Activated T-cell treated with anti-CD3 and anti-CD28 coated beads, Interleukin-2, amount 50 U/mL, for 4 hours (primary cell): ENCODE results near the gene IGFBP6. TPM values are rescaled to one million over a fixed set of nuclear protein-coding genes. Genes with fewer than 3 reads are reported as not detected.

Experiments
- ATAC-seq, 2 donors: fragments of 200-7000 bp; cut with Tn5 transposase; one replicate each; pipeline ENCODE4 v1.10.0; 2021
- DNase-seq: peaks from one replicate; pipeline ENCODE4 v3.0.0-alpha.2; 2020
- H3K27me3 Mint-ChIP-seq: one replicate; pipeline ENCODE4 v1.8.0; 2021; ENCODE audit warnings: low read depth, mixed read lengths
- H3K36me3 Mint-ChIP-seq: one replicate; pipeline ENCODE4 v1.8.0; 2022; ENCODE audit warnings: mixed read lengths; ENCODE audit not compliant: insufficient read depth
- H3K4me1 Mint-ChIP-seq: one replicate; pipeline ENCODE4 v1.8.0; 2021; ENCODE audit warnings: low read depth, mixed read lengths
- H3K4me3 Mint-ChIP-seq: one replicate; pipeline ENCODE4 v1.8.0; 2021; ENCODE audit warnings: mild to moderate bottlenecking, moderate library complexity, mixed read lengths
- H3K9me3 Mint-ChIP-seq: one replicate; pipeline ENCODE4 v1.8.0; 2021; ENCODE audit warnings: mixed read lengths
- total RNA-seq, 3 donors: library from RNA; stranded (reverse); gene quantifications; one replicate each; pipeline ENCODE4 v1.2.1, GENCODE V29; 2021

IGFBP6 gene
- total RNA-seq, 3 donors from 2014 or later, result 0.29 to 0.43 (median 0.38) TPM

DNA sequence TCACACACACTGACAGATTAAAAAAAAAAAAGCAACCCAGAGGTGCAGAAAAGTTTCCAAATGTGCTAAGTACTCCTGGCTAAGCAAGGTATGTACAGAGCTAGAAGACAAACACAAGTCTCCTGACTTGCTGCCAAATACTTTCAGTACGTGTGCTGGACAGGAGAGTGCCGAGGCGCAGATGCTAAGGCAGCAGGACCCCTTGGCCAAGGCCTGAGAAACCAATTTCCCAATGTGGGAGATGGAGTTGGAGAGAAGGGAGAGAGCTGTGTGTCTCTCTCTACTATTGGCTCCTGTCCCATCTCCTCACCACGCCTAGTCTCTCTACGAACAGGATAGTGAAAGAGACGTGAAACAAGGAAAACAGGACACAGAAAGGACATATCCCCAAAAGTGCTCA is 23.6 kb upstream of the IGFBP6 start:
- peaks cover 36% of the 10 kb centered on the region for H3K4me1 Mint-ChIP-seq
- peaks cover 38% of the 10 kb centered on the region for H3K36me3 Mint-ChIP-seq
- no peaks in the 10 kb centered on the region for H3K9me3 Mint-ChIP-seq
- no peak for ATAC-seq
- no peaks in the 10 kb centered on the region for H3K27me3 Mint-ChIP-seq
- no peak for DNase-seq
- no peak overlapping the region for H3K4me3 Mint-ChIP-seq

DNA sequence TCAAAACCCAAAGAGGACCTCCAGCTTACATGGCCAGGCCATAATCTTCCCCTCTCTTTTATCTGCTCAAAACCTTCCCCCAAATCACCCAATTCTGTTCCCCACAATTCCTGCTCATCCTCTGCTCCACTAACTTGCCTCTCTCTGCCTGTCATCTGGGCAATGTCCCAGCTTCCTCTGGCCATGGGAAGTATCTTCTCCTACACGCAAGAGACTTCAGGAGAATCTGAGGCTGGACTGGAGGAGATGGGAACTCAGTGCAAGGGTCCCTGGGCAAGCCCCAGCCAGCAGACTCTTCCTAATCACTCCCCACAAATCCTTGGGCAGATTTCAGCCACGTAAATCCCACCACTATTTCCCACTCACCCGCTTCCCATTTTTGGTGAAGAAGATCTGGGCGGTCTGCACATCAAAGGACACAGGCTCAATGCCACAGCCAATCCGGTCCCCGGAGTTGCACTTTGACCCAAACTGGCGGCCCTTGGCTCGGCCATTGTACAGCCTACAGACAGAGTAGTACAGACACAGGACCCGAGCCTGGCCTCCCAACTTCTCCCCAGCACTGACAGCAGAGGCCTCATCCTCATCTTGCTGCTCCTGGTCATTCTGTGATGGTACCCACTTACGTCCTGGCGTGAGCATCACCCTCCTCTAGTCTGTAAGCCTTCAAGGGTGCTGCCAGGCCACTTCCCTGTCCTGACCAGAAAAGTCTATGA is 23.0 kb upstream of the IGFBP6 start:
- no peak overlapping the region for H3K4me3 Mint-ChIP-seq

DNA sequence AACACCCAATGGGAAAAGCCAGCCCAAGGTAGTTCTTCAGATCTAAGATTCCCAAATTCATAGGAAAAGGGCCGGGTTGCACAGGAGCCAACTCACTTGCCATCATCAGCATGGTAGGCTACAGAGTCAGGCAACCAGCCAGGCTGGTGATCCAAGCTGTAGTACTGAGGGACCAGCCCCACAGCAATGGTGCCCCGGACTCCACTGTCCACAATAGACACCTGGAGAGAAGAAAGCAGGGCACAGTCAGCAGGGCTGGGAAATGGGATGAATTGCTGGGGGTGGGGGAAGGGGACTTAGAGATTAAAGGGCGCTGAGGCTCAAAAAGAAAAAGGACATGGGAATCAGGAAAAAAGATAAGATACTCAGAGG is 22.5 kb upstream of the IGFBP6 start:
- H3K36me3 Mint-ChIP-seq, result peaks cover 38% of the 10 kb centered on the region
- no peaks in the 10 kb centered on the region for H3K9me3 Mint-ChIP-seq
- no peak for DNase-seq
- H3K4me3 Mint-ChIP-seq, result no peak overlapping the region
- H3K27me3 Mint-ChIP-seq, result no peaks in the 10 kb centered on the region
- H3K4me1 Mint-ChIP-seq, result peaks cover 43% of the 10 kb centered on the region
- ATAC-seq, result no peak

More for the DNA sequence above, 23.0 kb upstream of the IGFBP6 start:
- DNase-seq (no peak), ATAC-seq (no peak)
- H3K27me3 Mint-ChIP-seq, result no peaks in the 10 kb centered on the region
- H3K36me3 Mint-ChIP-seq, result peaks cover 38% of the 10 kb centered on the region
- no peaks in the 10 kb centered on the region for H3K9me3 Mint-ChIP-seq
- peaks cover 39% of the 10 kb centered on the region for H3K4me1 Mint-ChIP-seq

DNA sequence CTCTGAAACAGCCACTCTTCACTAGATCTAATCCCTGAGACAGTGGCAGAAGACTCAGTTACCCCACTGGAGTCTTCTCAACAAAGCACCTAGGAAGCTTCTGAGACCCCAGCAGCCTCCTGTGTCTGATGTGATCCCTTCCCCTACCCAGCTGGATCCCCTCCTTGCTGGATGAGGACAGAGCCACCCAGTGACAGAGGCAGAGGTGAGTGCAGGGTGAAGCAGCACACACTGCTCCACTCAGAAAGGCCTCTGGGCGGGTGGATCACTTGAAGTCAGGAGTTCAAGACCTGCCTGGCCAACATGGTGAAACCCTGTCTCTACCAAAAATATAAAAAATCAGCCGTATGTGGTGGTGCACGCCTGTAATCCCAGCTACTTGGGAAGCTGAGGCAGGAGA is 21.0 kb upstream of the IGFBP6 start:
- Mint-ChIP-seq H3K4me3 (peak overlapping the region; percentile 41), H3K36me3 (peaks cover 34% of the 10 kb centered on the region), H3K4me1 (peaks cover 51% of the 10 kb centered on the region), H3K9me3 (no peaks in the 10 kb centered on the region), H3K27me3 (no peaks in the 10 kb centered on the region)
- ATAC-seq, result no peak
- no peak for DNase-seq

DNA sequence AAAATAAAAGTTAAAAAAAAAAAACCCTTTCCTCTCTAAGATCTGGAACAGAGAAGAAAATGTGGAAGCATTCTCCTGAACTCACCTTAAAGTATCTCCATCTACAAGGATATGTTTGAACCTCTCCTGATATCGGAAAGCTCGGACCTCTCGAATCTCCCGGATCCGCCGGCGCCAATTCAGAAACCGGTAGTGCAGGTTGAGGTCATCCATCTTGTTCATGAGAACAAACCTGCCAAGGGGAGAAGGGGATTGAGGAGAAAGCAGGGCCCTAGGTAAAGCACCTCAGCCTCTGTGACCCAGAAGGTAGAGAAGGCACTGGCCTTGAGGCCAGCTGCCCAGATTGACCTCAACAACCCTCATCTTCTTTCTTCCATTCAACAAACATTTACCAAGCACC is 20.4 kb upstream of the IGFBP6 start:
- DNase-seq, result no peak
- H3K36me3 Mint-ChIP-seq, result peaks cover 30% of the 10 kb centered on the region
- no peaks in the 10 kb centered on the region for H3K27me3 Mint-ChIP-seq
- H3K9me3 Mint-ChIP-seq, result no peaks in the 10 kb centered on the region
- peaks cover 50% of the 10 kb centered on the region for H3K4me1 Mint-ChIP-seq
- peak overlapping the region; percentile 89 for H3K4me3 Mint-ChIP-seq
- ATAC-seq, result no peak

DNA sequence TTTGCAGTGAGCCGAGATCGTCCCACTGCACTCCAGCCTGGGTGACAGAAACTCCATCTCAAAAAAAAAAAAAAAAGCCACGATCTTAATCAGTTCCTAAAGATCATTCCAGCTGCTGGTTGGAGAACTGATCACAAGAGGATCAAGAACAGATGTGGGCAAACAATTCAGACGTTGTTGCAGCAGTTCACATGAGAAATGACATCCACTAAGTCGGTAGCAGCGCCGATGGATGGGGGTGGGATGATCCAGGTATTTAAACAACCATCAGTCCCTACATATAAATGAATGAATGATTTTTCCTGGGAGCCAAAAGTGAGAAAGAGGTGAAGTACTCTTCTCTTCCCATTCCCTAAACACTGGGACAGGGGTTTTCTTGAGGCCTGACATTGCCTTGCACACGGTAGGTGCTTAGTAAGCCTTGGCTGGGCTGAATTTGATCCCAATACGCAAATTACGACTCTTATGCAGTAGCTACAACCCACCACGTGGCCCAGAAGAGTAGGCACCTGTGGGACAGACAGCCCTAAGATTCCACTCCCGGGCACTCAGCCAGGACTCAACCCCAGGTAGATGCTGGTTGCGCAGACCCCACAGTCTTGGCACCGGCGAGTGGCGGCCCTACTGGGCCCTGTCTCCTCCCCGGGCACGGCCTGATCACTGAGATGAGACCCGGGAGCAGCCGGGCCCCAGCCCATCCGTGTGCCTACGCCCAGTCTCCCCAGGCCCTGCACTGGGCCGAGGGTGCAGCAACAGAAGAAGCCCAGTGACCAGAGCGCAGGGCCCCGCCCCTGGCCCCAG is 18.8 kb upstream of the IGFBP6 start:
- peaks cover 26% of the 10 kb centered on the region for H3K36me3 Mint-ChIP-seq
- H3K4me1 Mint-ChIP-seq, result peaks cover 50% of the 10 kb centered on the region

DNA sequence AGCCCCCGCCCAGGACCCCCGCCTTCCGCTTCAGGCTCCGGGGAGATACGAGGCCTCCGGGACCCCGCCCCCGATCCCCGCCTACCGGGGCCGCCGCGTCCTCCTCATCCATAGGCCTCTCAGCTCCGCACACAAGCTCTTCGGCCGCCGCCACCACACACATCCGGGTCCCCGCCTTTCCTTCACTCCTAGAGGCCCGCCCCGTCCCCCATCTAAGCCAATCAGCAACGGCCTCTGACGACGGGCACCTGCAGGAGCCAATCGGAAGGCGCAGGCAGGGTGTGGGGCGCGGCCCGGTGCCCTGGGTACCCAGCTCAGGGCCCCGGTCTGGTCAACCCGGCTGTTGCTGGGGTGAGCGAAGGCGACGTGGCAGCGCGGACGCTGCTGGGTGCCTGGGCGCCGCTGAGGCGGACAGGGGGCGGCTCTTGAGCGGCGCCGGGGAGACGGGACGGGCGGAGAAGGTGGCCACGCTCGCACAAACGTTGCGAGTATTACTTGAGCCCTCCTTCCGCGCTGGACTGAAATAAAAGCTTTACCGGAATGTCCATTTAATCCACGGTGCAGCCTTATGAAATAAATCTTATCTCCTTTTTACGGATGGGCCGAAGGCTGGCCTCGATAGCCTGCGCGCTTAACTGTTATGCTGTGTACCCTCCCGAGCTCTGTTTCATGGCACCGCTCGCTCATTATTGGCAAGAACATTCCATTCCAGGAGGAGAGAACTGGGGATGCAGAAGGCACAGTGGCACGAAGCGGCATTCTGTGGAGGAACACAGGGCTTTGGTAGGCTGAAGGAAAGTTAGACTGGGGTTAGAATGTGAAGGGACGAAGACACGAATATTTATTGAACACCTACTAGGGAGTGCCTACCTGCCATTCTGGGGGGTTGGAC is 18.0 kb upstream of the IGFBP6 start, which contains the start of gene SPRYD3:
Gene SPRYD3, minus strand, starts transcription at position 165 of the 892 bp plus-strand sequence. Its CDS starts 57 bp downstream, at position 108.
- DNase-seq (peak; percentile 94), ATAC-seq (peak; percentile 96 to 98)
- no peaks in the 10 kb centered on the region for H3K27me3 Mint-ChIP-seq
- no peaks in the 10 kb centered on the region for H3K9me3 Mint-ChIP-seq
- H3K4me1 Mint-ChIP-seq, result peaks cover 46% of the 10 kb centered on the region
- peaks cover 20% of the 10 kb centered on the region for H3K36me3 Mint-ChIP-seq
- H3K4me3 Mint-ChIP-seq, result peak within 1 kb of the TSS; percentile 89

More for the DNA sequence above, 18.8 kb upstream of the IGFBP6 start:
- H3K27me3 Mint-ChIP-seq, result no peaks in the 10 kb centered on the region
- peak overlapping the region; percentile 89 for H3K4me3 Mint-ChIP-seq
- peak; percentile 39 for DNase-seq
- peak; percentile 23 to 26 for ATAC-seq
- H3K9me3 Mint-ChIP-seq, result no peaks in the 10 kb centered on the region

DNA sequence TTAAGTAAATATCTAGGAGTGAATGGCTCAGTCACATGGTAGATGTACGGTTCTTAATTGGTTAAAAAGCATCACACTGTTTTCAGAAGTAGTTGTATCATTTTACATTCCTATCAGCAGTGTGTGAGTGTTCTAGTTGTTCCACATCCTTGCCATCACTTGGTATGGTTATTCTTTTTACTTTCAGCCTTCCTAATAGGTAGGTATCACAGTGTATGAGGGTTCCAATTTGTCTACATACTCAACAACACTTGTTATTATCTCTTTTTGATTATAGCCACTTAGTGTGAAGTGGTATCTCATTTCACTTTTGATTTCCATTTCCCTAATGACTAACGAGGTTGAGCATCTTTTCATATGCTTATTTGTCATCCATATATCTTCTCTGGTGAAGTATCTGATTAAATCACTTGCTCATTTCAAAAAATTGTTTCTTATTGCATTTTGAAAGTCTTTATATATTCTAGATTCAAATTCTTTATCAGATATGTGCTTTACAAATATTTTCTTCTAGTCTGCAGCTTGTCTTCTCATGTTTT is 14.8 kb upstream of the IGFBP6 start:
- H3K4me3 Mint-ChIP-seq, result no peak overlapping the region

DNA sequence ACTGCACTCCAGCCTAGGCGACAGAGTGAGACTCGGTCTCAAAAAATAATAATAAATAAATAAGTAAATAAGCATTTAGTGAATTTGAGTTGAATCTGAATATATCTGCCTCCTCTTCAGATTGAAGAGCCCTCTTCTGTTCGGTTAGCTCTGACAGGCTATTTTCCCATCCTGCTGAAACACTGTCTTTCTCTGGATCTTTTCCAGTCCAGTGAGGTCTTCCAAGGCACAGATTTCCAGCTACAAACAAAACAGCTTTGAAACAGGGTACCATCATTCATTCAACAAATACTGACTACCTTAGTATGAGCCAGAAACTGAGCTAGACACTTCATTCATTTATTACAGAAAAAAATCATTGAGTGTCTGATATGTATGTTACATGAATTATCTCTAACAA is 11.1 kb upstream of the IGFBP6 start:
- no peak for ATAC-seq
- Mint-ChIP-seq H3K4me3 (no peak overlapping the region), H3K4me1 (peaks cover 4% of the 10 kb centered on the region), H3K27me3 (peaks cover 8% of the 10 kb centered on the region), H3K36me3 (no peaks in the 10 kb centered on the region), H3K9me3 (no peaks in the 10 kb centered on the region)
- no peak for DNase-seq

More for the DNA sequence above, 14.8 kb upstream of the IGFBP6 start:
- Mint-ChIP-seq H3K4me1 (peaks cover 28% of the 10 kb centered on the region), H3K36me3 (no peaks in the 10 kb centered on the region), H3K27me3 (peaks cover 5% of the 10 kb centered on the region), H3K9me3 (no peaks in the 10 kb centered on the region)
- DNase-seq (no peak), ATAC-seq (peak; percentile 2 to 5)

DNA sequence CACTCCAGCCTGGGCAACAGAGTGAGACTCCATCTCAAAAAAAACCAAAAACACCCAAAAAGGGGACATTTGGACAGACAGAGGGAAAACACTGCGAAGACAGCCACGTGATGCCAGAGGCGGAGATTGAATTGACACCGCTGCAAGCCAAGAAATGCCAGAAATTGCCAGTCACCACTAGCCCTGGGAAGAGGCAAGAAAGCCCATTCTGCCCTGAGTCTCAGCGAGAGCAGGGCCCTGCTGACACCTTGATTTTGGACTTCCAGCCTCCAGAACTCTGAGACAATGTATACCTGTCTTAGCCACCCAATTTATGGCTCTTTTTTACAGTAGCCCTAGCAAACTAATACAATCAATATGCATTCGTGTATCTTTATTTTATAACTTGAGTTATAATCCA is 7.4 kb upstream of the IGFBP6 start:
- DNase-seq, result no peak
- no peak for ATAC-seq
- peaks cover 8% of the 10 kb centered on the region for H3K27me3 Mint-ChIP-seq
- no peaks in the 10 kb centered on the region for H3K36me3 Mint-ChIP-seq
- H3K9me3 Mint-ChIP-seq, result no peaks in the 10 kb centered on the region
- no peak overlapping the region for H3K4me3 Mint-ChIP-seq
- H3K4me1 Mint-ChIP-seq, result no peaks in the 10 kb centered on the region

DNA sequence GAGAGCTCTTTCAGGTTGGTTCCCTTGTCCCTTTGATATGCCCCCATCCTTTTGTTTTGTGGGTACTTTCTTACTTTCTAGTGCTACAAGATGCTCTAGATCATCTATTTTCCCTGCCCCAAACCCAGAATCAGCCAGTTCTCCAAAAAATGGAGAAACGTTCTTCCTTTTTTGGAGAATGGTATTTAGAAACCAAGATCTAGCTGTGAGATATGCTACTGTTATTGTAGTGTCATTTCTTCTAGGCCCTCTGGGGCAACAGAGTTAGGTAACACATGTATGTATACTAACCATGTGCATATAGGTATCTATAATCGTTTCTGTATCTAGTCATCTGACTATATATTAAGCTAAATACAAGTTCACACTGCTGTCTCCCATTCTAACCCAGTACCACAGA is 6.9 kb upstream of the IGFBP6 start:
- Mint-ChIP-seq H3K36me3 (no peaks in the 10 kb centered on the region), H3K4me3 (no peak overlapping the region), H3K4me1 (peaks cover 2% of the 10 kb centered on the region), H3K9me3 (no peaks in the 10 kb centered on the region), H3K27me3 (peaks cover 7% of the 10 kb centered on the region)
- no peak for ATAC-seq
- DNase-seq, result no peak

DNA sequence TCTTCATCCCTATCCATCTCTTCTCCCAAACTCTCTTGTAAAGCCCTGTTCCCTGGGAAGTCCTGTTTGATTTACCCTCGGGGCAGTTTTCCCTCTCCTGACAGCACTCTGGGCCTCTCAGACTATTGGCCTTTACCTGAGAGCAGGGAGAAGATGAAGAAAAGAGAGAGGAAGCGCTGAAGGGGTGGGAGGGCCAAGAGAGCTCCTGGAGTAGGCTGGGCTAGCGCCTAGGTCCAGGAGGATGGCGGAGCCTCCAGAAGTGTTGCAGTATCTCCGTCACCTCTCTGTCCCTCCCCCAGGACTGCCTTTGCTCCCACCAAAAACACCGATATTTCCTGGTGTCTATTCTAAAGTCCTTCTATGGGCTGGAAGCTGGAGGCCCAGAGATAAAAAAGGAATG is 5.7 kb upstream of the IGFBP6 start:
- Mint-ChIP-seq H3K36me3 (no peaks in the 10 kb centered on the region), H3K9me3 (no peaks in the 10 kb centered on the region), H3K4me1 (peaks cover 2% of the 10 kb centered on the region), H3K27me3 (peaks cover 7% of the 10 kb centered on the region), H3K4me3 (no peak overlapping the region)
- ATAC-seq (no peak), DNase-seq (no peak)

DNA sequence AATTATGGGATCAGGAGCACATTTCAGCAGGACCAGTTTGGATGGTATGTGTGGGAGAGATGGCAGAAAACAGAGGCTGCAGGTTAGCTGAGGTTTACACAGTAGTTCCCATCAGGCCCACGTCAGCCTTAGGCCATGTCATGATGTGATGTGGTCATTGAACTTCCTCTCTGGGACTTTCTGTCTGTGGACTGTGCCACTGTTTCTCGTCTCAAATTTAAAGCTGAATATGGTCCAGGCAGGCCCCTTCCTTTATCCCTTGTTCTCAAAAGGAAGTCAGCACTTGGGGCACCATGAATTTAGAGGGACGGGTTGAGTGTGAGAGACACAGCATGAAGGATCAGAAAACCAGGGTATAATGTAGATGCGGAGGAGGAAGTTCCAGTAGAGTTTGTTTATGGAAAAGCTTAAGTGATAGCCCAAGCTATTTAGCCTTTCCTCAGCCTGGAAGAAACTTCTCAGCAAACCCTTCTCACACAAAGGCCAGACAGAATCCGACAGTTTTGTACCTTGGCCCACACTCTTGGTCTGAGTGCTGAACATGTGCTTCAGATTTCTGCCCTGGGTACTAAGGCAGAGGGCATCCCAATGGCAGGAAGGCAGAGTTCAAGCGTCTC is 3.6 kb upstream of the IGFBP6 start:
- H3K36me3 Mint-ChIP-seq, result no peaks in the 10 kb centered on the region
- peaks cover 2% of the 10 kb centered on the region for H3K27me3 Mint-ChIP-seq
- no peak overlapping the region for H3K4me3 Mint-ChIP-seq
- H3K9me3 Mint-ChIP-seq, result no peaks in the 10 kb centered on the region
- H3K4me1 Mint-ChIP-seq, result peaks cover 18% of the 10 kb centered on the region
- ATAC-seq (no peak), DNase-seq (no peak)
